ENCODE data around the gene CEP55. TPM values are rescaled to one million over a fixed set of nuclear protein-coding genes. Genes with fewer than 3 reads are reported as not detected.

CEP55 gene
- polyA plus RNA-seq, 4 donors, result 0.27 to 21.7 (median 3.2) TPM

- DNase-seq (no peak), FAIRE-seq (no peak)
- Histone ChIP-seq H3K27me3 (ENCODE audit: control insufficient read depth in 3 of 3, insufficient read depth in 3 of 3, low read length in 3 of 3) (peaks cover 0 to 2% (median 0%) of the 10 kb centered on the region in 3 donors), H3K36me3 (ENCODE audit: control insufficient read depth in 3 of 3, insufficient read depth in 2 of 3, low read depth in 1 of 3, low read length in 3 of 3) (no peaks in the 10 kb centered on the region), H3K27ac (ENCODE audit: low read depth in 1 of 3, low read length in 2 of 3) (no peak overlapping the region), H3K4me1 (ENCODE audit: control insufficient read depth in 3 of 3, insufficient read depth in 2 of 3, low read depth in 1 of 3, low read length in 2 of 3) (no peaks in the 10 kb centered on the region), H3K9me3 (ENCODE audit: control insufficient read depth in 2 of 2, insufficient read depth in 1 of 2, low read depth in 1 of 2, low read length in 1 of 2) (no peaks in the 10 kb centered on the region), H3K4me3 (ENCODE audit: low read depth in 1 of 3, low read length in 3 of 3) (no peak overlapping the region)
- WGBS, 3 donors, result 90 to 94% (median 92%) methylated on average over 4 of the region's 4 CpGs
Observed at GRCh38 chr10:93488956-93489528, 7.4 kb upstream of the CEP55 start.

- no peak for FAIRE-seq
- peaks cover 0 to 2% (median 0%) of the 10 kb centered on the region in 3 donors for H3K27me3 ChIP-seq (ENCODE audit: control insufficient read depth in 3 of 3, insufficient read depth in 3 of 3, low read length in 3 of 3)
- DNase-seq, result no peak
- no peak overlapping the region for H3K4me3 ChIP-seq (ENCODE audit: low read depth in 1 of 3, low read length in 3 of 3)
- H3K36me3 ChIP-seq (ENCODE audit: control insufficient read depth in 3 of 3, insufficient read depth in 2 of 3, low read depth in 1 of 3, low read length in 3 of 3), result no peaks in the 10 kb centered on the region
- peaks cover 0 to under 1% (median 0%) of the 10 kb centered on the region in 3 donors for H3K4me1 ChIP-seq (ENCODE audit: control insufficient read depth in 3 of 3, insufficient read depth in 2 of 3, low read depth in 1 of 3, low read length in 2 of 3)
- 56 to 77% (median 72%) methylated on average over 2 of the region's 2 CpGs for WGBS, 3 donors
- no peaks in the 10 kb centered on the region for H3K9me3 ChIP-seq (ENCODE audit: control insufficient read depth in 2 of 2, insufficient read depth in 1 of 2, low read depth in 1 of 2, low read length in 1 of 2)
- H3K27ac ChIP-seq (ENCODE audit: low read depth in 1 of 3, low read length in 2 of 3), result no peak overlapping the region
Observed at GRCh38 chr10:93491602-93492121, 4.8 kb upstream of the CEP55 start.

DNA sequence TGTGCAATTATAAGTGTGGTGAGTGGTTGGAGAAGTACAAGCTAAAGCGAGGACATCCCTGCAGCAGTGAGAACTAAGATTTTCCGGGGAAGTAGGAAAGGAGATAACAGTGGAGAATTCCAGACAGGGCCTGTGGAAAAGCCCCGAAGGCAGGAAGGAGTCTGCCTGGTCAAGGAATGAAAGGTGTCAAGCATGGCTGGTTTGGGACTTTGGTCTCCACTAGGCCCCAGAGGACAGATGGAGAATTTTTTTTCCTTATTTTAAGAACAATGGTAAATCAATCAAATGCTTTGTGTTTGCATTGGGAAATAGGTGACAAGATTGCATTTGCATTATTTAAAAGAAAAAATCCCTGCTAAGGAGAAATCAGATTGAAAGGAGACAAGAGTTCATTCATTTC is 3.2 kb upstream of the CEP55 start:
- DNase-seq (no peak), FAIRE-seq (no peak)
- H3K27me3 ChIP-seq (ENCODE audit: control insufficient read depth in 3 of 3, insufficient read depth in 3 of 3, low read length in 3 of 3), result peaks cover 0 to 2% (median 0%) of the 10 kb centered on the region in 3 donors
- no peaks in the 10 kb centered on the region for H3K36me3 ChIP-seq (ENCODE audit: control insufficient read depth in 3 of 3, insufficient read depth in 2 of 3, low read depth in 1 of 3, low read length in 3 of 3)
- no peak overlapping the region for H3K4me3 ChIP-seq (ENCODE audit: low read depth in 1 of 3, low read length in 3 of 3)
- peaks cover 0 to 3% (median 0%) of the 10 kb centered on the region in 3 donors for H3K4me1 ChIP-seq (ENCODE audit: control insufficient read depth in 3 of 3, insufficient read depth in 2 of 3, low read depth in 1 of 3, low read length in 2 of 3)
- H3K9me3 ChIP-seq (ENCODE audit: control insufficient read depth in 2 of 2, insufficient read depth in 1 of 2, low read depth in 1 of 2, low read length in 1 of 2), result no peaks in the 10 kb centered on the region
- H3K27ac ChIP-seq (ENCODE audit: low read depth in 1 of 3, low read length in 2 of 3), result no peak overlapping the region
- 59 to 77% (median 76%) methylated on average over 3 of the region's 3 CpGs for WGBS, 3 donors

DNA sequence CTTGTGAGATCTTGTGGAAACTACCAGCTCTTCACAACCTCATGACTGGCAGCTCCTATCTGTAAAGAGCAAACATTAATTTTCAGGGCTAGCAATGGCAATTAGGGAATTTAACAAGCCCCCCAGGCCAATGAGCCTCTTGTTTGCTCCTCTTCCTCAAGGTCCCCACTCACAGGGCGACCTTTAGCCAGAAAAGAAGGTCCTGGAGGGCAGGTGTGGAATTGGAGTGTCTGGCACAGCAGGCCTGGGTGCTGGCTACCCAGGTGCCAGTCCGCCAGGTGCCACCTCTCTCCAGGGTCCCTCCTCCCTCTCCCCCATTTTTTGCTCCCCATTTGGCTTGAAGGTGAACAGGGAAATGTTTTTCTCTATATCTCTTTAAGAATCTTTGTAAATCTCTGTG is 1.9 kb upstream of the CEP55 start:
- Histone ChIP-seq H3K36me3 (ENCODE audit: control insufficient read depth in 3 of 3, insufficient read depth in 2 of 3, low read depth in 1 of 3, low read length in 3 of 3) (no peaks in the 10 kb centered on the region), H3K4me1 (ENCODE audit: control insufficient read depth in 3 of 3, insufficient read depth in 2 of 3, low read depth in 1 of 3, low read length in 2 of 3) (peaks cover 0 to 3% (median 0%) of the 10 kb centered on the region in 3 donors), H3K4me3 (ENCODE audit: low read depth in 1 of 3, low read length in 3 of 3) (no peak overlapping the region), H3K9me3 (ENCODE audit: control insufficient read depth in 2 of 2, insufficient read depth in 1 of 2, low read depth in 1 of 2, low read length in 1 of 2) (no peaks in the 10 kb centered on the region), H3K27me3 (ENCODE audit: control insufficient read depth in 3 of 3, insufficient read depth in 3 of 3, low read length in 3 of 3) (no peaks in the 10 kb centered on the region), H3K27ac (ENCODE audit: low read depth in 1 of 3, low read length in 2 of 3) (no peak overlapping the region)
- WGBS, 3 donors, result 90 to 95% (median 92%) methylated on average over 2 of the region's 2 CpGs
- no peak for DNase-seq
- FAIRE-seq, result no peak

GRCh38 chr10:93495654-93496321 is 624 bp upstream of the CEP55 start:
- peak; percentile 47 to 54 for DNase-seq
- Histone ChIP-seq H3K4me1 (ENCODE audit: control insufficient read depth in 3 of 3, insufficient read depth in 2 of 3, low read depth in 1 of 3, low read length in 2 of 3) (peaks cover 0 to 3% (median 0%) of the 10 kb centered on the region in 3 donors), H3K27ac (ENCODE audit: low read depth in 1 of 3, low read length in 2 of 3) (peak overlapping the region in 2 of 3 donors; percentile 40 to 60), H3K36me3 (ENCODE audit: control insufficient read depth in 3 of 3, insufficient read depth in 2 of 3, low read depth in 1 of 3, low read length in 3 of 3) (no peaks in the 10 kb centered on the region), H3K27me3 (ENCODE audit: control insufficient read depth in 3 of 3, insufficient read depth in 3 of 3, low read length in 3 of 3) (no peaks in the 10 kb centered on the region), H3K4me3 (ENCODE audit: low read depth in 1 of 3, low read length in 3 of 3) (peak overlapping the region; percentile 59 to 64 (median 60)), H3K9me3 (ENCODE audit: control insufficient read depth in 2 of 2, insufficient read depth in 1 of 2, low read depth in 1 of 2, low read length in 1 of 2) (no peaks in the 10 kb centered on the region)
- WGBS, 3 donors, result 1 to 2% (median 2%) methylated on average over 27 to 28 of the region's 28 CpGs
- no peak for FAIRE-seq

DNA sequence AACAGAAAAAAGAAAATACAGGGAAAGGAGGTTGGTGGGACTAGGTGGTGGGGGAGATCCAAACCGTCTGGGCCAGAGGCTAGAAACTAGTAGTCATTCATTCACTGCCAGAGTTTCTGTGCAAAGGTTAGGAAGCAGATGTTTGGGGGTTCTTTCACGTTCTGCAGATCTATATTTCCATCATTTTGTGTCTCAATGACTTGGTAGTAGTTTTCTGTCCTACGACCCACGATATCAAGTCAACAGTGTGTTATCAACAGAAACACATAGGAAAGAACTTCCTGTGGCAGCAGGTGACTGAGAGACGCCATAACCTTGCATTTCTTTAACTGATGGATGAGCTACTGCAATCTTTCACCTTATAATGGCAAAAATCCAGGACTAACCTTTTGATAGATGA is 1.8 kb downstream of the CEP55 start:
- no peak for DNase-seq

DNA sequence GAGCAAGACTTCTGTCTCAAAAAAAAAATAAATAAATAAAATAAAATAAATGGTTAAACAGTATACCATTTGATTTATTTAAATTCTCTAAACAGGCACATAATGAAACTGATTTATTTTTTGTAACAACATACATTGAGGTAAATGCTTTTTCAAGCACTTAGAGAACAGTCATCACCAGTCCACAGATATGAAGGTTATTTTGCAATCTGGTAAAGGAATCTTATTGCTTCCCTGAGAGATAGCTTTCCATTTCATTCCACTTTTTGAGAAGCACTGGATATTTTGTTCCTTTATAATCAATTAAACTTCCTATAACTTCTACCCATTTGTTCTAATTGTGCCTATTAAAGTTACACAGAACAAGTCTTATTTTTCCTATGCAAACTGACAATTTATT is 5.2 kb downstream of the CEP55 start:
- FAIRE-seq (no peak), DNase-seq (no peak)
- Histone ChIP-seq H3K4me3 (ENCODE audit: low read depth in 1 of 3, low read length in 3 of 3) (no peak overlapping the region), H3K27ac (ENCODE audit: low read depth in 1 of 3, low read length in 2 of 3) (no peak overlapping the region), H3K4me1 (ENCODE audit: control insufficient read depth in 3 of 3, insufficient read depth in 2 of 3, low read depth in 1 of 3, low read length in 2 of 3) (peaks cover 0 to 3% (median 0%) of the 10 kb centered on the region in 3 donors), H3K27me3 (ENCODE audit: control insufficient read depth in 3 of 3, insufficient read depth in 3 of 3, low read length in 3 of 3) (no peaks in the 10 kb centered on the region), H3K36me3 (ENCODE audit: control insufficient read depth in 3 of 3, insufficient read depth in 2 of 3, low read depth in 1 of 3, low read length in 3 of 3) (peaks cover 0 to 2% (median 0%) of the 10 kb centered on the region in 3 donors), H3K9me3 (ENCODE audit: control insufficient read depth in 2 of 2, insufficient read depth in 1 of 2, low read depth in 1 of 2, low read length in 1 of 2) (no peaks in the 10 kb centered on the region)

More for the DNA sequence above, 1.8 kb downstream of the CEP55 start:
- no peaks in the 10 kb centered on the region for H3K36me3 ChIP-seq (ENCODE audit: control insufficient read depth in 3 of 3, insufficient read depth in 2 of 3, low read depth in 1 of 3, low read length in 3 of 3)
- no peak overlapping the region for H3K4me3 ChIP-seq (ENCODE audit: low read depth in 1 of 3, low read length in 3 of 3)
- H3K27me3 ChIP-seq (ENCODE audit: control insufficient read depth in 3 of 3, insufficient read depth in 3 of 3, low read length in 3 of 3), result no peaks in the 10 kb centered on the region
- H3K9me3 ChIP-seq (ENCODE audit: control insufficient read depth in 2 of 2, insufficient read depth in 1 of 2, low read depth in 1 of 2, low read length in 1 of 2), result no peaks in the 10 kb centered on the region
- FAIRE-seq, result no peak
- WGBS, 3 donors, result 12 to 36% (median 16%) methylated on average over 5 of the region's 5 CpGs
- H3K27ac ChIP-seq (ENCODE audit: low read depth in 1 of 3, low read length in 2 of 3), result no peak overlapping the region
- peaks cover 0 to 3% (median 0%) of the 10 kb centered on the region in 3 donors for H3K4me1 ChIP-seq (ENCODE audit: control insufficient read depth in 3 of 3, insufficient read depth in 2 of 3, low read depth in 1 of 3, low read length in 2 of 3)

- no peaks in the 10 kb centered on the region for H3K27me3 ChIP-seq (ENCODE audit: control insufficient read depth in 3 of 3, insufficient read depth in 3 of 3, low read length in 3 of 3)
- DNase-seq (peak; percentile 12 to 27), FAIRE-seq (no peak)
- WGBS, 3 donors, result 8 to 52% (median 22%) methylated on average over 6 of the region's 6 CpGs
- no peaks in the 10 kb centered on the region for H3K9me3 ChIP-seq (ENCODE audit: control insufficient read depth in 2 of 2, insufficient read depth in 1 of 2, low read depth in 1 of 2, low read length in 1 of 2)
- H3K27ac ChIP-seq (ENCODE audit: low read depth in 1 of 3, low read length in 2 of 3), result peak overlapping the region in 1 of 3 donors; percentile 39
- peak overlapping the region in 1 of 3 donors; percentile 33 for H3K4me3 ChIP-seq (ENCODE audit: low read depth in 1 of 3, low read length in 3 of 3)
- H3K4me1 ChIP-seq (ENCODE audit: control insufficient read depth in 3 of 3, insufficient read depth in 2 of 3, low read depth in 1 of 3, low read length in 2 of 3), result no peaks in the 10 kb centered on the region
- H3K36me3 ChIP-seq (ENCODE audit: control insufficient read depth in 3 of 3, insufficient read depth in 2 of 3, low read depth in 1 of 3, low read length in 3 of 3), result peaks cover 0 to 2% (median 0%) of the 10 kb centered on the region in 3 donors
Observed at GRCh38 chr10:93503075-93503474, 6.7 kb downstream of the CEP55 start.
